NCI-H2081 treated with DMSO at 0.1 percent for 48 hours (cell line): ENCODE data around the gene CFP.
A peak's percentile ranks its signal among the peaks of the same experiment; 100 is the strongest.
"Not testable (repeated sequence)": the region's sequence is repeated elsewhere in the genome, so short reads cannot be mapped to it uniquely, and the experiment has no call there.

Experiments used
- DNase-seq: peaks from one replicate; lab custom pipeline; 2025; lab: John Stamatoyannopoulos, UW

CFP gene

GRCh38 chrX:47629419-47630200 lies at the start of gene CFP:
Gene CFP, minus strand, starts transcription at chrX:47629930. Its CDS starts 86 bp downstream, at chrX:47629844.
- DNase-seq: no peak

GRCh38 chrX:47675959-47676859 lies 46.5 kb upstream of the CFP start:
- not testable (repeated sequence) for DNase-seq

GRCh38 chrX:47674776-47675175 lies 45.0 kb upstream of the CFP start:
- DNase-seq: no peak

- not testable (repeated sequence) for DNase-seq
Observed at GRCh38 chrX:47665797-47666196, 36.1 kb upstream of the CFP start.

GRCh38 chrX:47664737-47665136 lies 35.0 kb upstream of the CFP start:
- no peak for DNase-seq

- no peak for DNase-seq
Observed at GRCh38 chrX:47662144-47662657, 32.5 kb upstream of the CFP start.

- no peak for DNase-seq
Observed at GRCh38 chrX:47661539-47661938, 31.8 kb upstream of the CFP start.

- DNase-seq: no peak
Observed at GRCh38 chrX:47659421-47659726, 29.6 kb upstream of the CFP start.

GRCh38 chrX:47658684-47659420 lies 29.1 kb upstream of the CFP start, which contains the start of gene UXT:
Gene UXT, minus strand, starts transcription at chrX:47659180. Its CDS starts 253 bp downstream, at chrX:47658927.
- peak; percentile 67 for DNase-seq

- DNase-seq: no peak
Observed at GRCh38 chrX:47658301-47658683, 28.6 kb upstream of the CFP start.

- no peak for DNase-seq
Observed at GRCh38 chrX:47651043-47651905, 21.5 kb upstream of the CFP start.

GRCh38 chrX:47650164-47651042 lies 20.7 kb upstream of the CFP start, which contains the start of gene ELK1:
Gene ELK1, minus strand, starts transcription at chrX:47650563. Its CDS starts 9,122 bp downstream, at chrX:47641441.
- peak; percentile 88 for DNase-seq

- DNase-seq: no peak
Observed at GRCh38 chrX:47649781-47650163, 20.0 kb upstream of the CFP start.

GRCh38 chrX:47649271-47649670 lies 19.5 kb upstream of the CFP start:
- DNase-seq: no peak

GRCh38 chrX:47648376-47648775 lies 18.6 kb upstream of the CFP start:
- DNase-seq: no peak

GRCh38 chrX:47646636-47647035 lies 16.9 kb upstream of the CFP start:
- DNase-seq: no peak

- DNase-seq: no peak
Observed at GRCh38 chrX:47645530-47645929, 15.8 kb upstream of the CFP start.

GRCh38 chrX:47644557-47645091 lies 14.9 kb upstream of the CFP start:
- DNase-seq: no peak

GRCh38 chrX:47643926-47644325 lies 14.2 kb upstream of the CFP start:
- no peak for DNase-seq

- DNase-seq: no peak
Observed at GRCh38 chrX:47638816-47639215, 9.1 kb upstream of the CFP start.
